Raji (cell line): ENCODE measurements around the gene PAX6.

Experiments
- POLR2A ChIP-seq: IDR thresholded peaks from 2 replicates; pipeline ENCODE4 v1.6.1; 2011; ENCODE audit warnings: low read depth, low read length, control low read depth; ENCODE audit not compliant: insufficient read depth

Gene PAX6

DNA sequence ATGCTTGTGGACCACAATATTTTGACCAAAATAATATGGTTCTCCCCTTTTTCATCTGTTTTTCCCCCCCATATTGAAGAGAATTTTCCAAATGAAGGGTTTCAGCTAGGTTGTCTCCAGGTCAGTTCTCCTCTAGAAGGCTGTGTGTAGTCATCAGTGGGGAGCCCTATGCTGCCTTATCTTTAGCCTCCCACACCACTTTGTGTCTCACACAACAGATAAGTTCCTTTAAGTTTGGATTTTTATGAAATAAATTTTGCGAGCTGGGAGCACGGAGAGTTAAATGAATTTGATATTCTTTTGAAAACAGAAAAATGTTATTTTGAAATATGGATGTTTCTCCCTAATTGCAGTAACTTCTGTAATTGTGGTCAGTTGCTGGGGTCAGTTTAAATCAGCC, 28.9 kb downstream of the PAX6 start:
- TF ChIP-seq POLR2A: no peak

DNA sequence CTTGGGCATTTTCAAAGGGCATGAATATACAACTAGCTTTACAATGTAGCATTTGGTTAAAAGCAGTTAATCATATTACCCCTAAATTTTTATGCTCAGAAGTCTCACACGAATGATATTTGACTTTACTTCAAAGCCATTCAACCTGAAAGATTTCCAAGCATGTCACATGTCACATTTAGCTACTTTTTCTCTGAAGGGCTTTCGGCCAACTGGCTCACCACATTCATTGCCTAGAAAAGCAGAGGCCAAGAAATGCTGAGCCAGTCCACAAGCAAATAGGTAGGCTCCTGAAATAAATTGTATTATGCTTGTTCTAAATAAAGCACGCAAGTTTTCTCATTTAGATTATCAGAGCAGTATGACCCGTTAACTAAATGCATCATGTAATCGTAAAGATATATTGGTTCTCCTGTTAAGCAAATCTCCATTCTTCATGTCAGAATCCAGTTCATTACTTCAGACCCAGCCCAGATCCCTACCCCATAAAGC, 30.6 kb downstream of the PAX6 start:
- no peak for TF ChIP-seq POLR2A

DNA sequence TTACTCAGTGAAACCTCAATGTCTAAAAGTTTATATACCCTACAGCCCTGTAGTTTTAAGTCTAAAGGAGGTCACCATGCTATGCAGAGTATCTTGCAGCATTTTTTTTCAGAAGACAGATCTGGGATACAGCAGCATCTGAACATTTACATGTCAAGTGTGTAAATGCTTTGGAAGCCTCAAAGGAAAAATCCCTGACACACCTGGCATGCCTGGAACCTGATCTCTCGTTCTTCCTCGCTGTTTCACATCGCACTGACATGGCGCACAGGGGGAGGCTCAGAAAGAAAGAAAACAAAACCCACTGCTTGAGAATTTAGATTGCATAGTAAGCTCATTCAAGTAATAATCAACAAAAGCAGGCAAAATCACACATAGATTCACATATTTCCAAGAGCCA, 31.0 kb downstream of the PAX6 start:
- TF ChIP-seq POLR2A: no peak

- TF ChIP-seq POLR2A: no peak
Measured at GRCh38 chr11:31779374-31779791, 31.7 kb downstream of the PAX6 start.

GRCh38 chr11:31772412-31772811, 38.7 kb downstream of the PAX6 start:
- no peak for TF ChIP-seq POLR2A

- TF ChIP-seq POLR2A: no peak
Measured at GRCh38 chr11:31770011-31770700, 41.0 kb downstream of the PAX6 start.

DNA sequence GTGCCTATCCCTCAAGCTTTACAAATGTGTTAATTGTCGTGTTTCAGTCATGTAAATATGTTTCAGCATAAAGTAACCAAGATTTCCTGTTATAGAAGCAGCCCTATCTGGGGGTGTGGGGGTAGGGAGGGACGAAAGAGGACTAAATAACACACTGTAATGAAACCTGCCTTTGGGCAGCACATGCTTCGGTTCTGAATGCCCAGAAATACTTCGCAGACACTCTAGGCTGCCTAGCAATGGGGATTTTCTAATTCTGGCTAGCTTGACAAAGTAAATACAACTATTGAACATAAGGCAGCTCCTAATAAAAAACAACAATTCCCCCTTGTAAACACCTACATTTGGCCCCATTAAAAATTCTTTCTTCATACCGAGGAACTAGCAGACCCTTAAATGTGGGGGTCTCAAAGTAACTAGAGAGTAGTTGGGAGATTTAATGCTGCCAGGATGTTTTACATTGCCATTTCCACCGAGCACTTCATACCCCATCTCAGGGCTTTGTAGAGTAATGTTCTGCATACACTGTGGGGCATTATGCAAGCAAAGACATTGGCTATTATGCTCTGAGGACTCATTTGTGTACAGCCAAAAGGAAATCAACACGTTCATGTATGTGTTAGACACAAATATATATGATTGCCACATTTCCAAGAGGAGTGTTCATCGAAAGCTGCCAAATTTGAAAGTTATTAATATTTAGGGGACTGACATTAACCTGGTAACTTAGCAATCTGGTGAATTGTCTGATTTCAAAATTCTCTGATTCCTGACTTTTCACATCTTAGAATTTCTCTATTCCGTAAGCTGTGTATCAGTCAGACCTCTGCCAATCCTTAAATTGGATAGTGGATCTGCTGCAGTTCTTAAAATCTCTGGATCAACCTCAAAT, 42.1 kb downstream of the PAX6 start:
- TF ChIP-seq POLR2A: no peak

DNA sequence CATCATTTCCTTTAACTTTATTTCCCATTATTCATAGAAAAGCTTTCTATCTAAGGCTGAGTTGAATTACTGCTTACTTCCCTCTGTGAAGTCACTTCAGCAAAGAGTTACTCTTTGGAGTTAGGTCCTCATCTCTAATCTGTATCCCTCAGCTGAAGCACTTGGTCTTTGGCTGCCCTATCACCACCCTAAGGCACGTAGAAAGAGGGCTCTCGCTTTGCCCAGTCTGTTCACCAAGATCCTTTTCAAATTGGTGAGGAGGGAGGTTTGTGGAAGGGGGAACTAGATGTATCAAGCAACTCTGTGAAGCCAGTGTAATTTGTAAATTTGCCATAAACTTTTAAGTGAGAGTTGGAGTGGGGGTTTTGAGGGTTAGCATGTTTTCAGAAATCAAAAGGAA, 43.4 kb downstream of the PAX6 start:
- no peak for TF ChIP-seq POLR2A

DNA sequence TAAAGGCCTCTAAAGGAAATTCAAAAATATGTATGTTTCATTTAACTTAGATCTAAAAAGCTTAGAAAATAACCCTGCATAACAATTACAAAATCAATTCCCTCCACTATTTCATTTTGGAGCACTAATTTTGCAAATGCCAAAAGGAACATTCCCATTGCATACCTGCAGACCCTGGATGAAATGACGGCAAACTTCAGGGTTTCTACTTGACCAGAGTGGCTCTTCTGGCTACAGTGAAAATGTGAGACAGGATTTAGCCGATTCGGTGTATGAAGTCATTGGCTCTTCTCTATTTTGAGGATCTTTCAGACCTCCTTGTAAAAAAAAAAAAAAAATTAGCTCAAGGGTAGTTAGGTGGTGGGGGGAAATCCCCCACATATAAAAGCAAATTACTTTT, 44.1 kb downstream of the PAX6 start:
- TF ChIP-seq POLR2A: no peak

GRCh38 chr11:31764766-31765165, 46.4 kb downstream of the PAX6 start:
- no peak for TF ChIP-seq POLR2A

DNA sequence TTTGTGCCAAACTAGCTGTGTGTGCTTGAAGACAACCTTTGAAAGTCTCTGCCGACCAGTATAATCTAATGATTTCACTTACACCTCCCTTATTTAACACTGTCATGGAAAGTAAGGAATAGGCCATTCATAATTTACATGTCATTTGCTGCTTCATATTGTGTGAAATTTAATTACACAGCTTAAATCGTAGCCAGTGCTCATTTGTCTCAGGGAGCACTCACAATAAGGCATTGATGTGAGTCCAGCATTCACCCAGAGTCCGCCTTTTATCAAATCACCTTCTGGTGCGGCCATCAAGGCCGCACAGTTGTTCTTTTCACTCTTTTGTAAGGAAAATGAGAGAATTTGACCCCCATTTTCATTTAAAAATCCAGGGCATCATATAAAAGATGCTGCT, 46.9 kb downstream of the PAX6 start:
- no peak for TF ChIP-seq POLR2A

DNA sequence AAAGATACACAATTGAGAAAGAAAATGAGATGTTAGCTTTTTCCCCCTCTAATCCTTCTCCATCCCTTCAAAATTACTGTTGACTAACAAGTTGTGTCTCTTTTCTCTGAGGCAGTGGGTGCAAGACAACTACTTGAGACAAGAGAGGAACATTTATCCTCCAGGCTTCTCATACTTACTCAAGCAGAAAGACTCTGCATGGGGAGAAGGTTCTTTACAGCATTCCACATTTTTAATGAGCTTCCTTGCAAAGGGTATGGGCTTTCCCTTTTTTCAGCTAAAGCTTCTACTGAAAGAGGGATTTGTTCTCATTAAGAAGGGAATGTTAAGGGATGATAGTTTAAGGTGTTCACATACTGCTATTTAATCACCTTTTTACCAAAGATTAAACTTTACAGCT, 47.8 kb downstream of the PAX6 start:
- TF ChIP-seq POLR2A: no peak

- no peak for TF ChIP-seq POLR2A
Measured at GRCh38 chr11:31761636-31762035, 49.5 kb downstream of the PAX6 start.

GRCh38 chr11:31757260-31757835, 53.8 kb downstream of the PAX6 start:
- TF ChIP-seq POLR2A: no peak

- no peak for TF ChIP-seq POLR2A
Measured at GRCh38 chr11:31747581-31747980, 63.5 kb downstream of the PAX6 start.

DNA sequence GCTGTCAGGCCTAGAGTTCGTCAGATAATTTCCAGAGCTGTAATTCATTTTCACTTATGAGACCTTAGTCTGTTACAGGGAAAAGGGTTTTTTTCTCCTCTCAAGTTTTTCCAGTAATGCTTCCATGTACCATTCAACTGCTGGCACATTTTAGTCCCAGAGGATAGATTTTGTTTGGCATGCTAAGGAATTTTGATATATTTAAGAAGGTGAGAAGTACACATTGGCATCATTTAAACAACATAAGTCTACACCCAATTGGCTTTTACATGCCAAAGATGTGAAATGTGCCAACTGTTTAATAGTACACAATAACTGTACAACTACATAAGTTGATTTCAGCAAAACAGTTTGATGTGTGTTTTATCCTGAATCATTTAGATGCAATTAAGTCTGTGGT, 71.0 kb downstream of the PAX6 start:
- no peak for TF ChIP-seq POLR2A
